ENCODE results near the gene VPS13D. TPM values are rescaled to one million over a fixed set of nuclear protein-coding genes. Genes with fewer than 3 reads are reported as not detected.

VPS13D gene
- total and polyA plus RNA-seq, 2 of the 4 experiments (the other 2 are of a cell fraction) = 9.0 to 16.3 TPM

DNA sequence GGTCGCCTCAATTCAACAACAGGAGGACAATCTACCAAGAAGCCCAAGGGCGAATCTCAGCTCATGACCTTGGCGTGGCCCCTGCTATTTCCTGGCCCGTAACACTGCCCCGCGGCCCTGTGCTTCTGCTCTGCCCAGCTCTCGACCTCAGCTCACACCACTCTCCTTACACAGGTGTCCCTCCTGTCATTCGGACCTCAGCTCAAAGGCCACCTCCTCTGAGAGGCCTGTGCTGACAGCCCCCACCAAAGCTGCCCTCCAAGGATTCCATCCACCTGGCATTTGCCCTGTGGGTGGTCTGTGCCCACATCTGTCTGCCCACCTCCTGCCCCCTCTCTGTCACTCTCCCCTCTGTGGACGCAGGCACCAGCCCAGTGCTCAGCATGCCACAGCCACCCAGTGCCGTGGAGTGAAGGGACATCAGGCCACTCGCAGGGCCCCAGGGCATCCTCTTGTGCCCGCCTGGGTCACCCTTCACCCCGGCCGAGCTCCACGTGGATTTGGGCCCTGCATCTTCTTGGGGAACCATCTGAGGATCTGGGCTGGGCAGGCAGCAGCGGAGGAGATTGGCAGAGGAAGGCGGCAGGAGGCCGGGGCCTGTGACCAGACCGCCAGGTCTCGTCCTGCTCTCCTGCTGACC lies 317.9 kb downstream of the VPS13D start:
- WGBS, 2 experiments (ENCODE audit: extremely low coverage in 2 of 2, insufficient read length in 1 of 2) = 94% methylated on average over 8 of the region's 20 CpGs; no CpG with 5 or more reads in 1 of the 2 experiments
- Histone ChIP-seq H4K20me1 (ENCODE audit: insufficient read depth, low read length) (no peaks in the 10 kb centered on the region), H2BK20ac (ENCODE audit: low read depth, low read length) (no peak overlapping the region), H3K4me3 (ENCODE audit: insufficient read depth, low read depth, low read length) (no peak overlapping the region), H3K23ac (ENCODE audit: low read depth, low read length) (no peak overlapping the region), H4K5ac (ENCODE audit: low read depth, low read length) (no peak overlapping the region), H2AK5ac (ENCODE audit: low read depth, low read length) (peak overlapping the region; percentile 66), H2BK5ac (ENCODE audit: low read depth, low read length, poor library complexity, severe bottlenecking) (no peak overlapping the region), H4K91ac (ENCODE audit: insufficient read depth, low read depth, low read length) (peak overlapping the region; percentile 43), H3K27ac (ENCODE audit: insufficient read depth, low read length) (no peak overlapping the region), H4K8ac (ENCODE audit: low read depth in 2 of 2, low read length in 2 of 2) (no peak overlapping the region), H3K27me3 (ENCODE audit: control insufficient read depth, insufficient read depth, low read length) (peaks cover 7% of the 10 kb centered on the region; the same call in 1 of the 2 replicates), H3K18ac (ENCODE audit: low read depth, low read length) (peak overlapping the region; percentile 10; the same call in 1 of the 2 replicates), H3K56ac (ENCODE audit: extremely low read depth, insufficient read depth, low read length) (no peak overlapping the region), H3K14ac (replicated peaks; ENCODE audit: low read depth, low read length) (no peak overlapping the region), H2BK120ac (ENCODE audit: low read depth, low read length) (peak overlapping the region; percentile 37), H2BK15ac (ENCODE audit: low read depth, low read length) (peak overlapping the region; percentile 31; the same call in 1 of the 3 replicates), H3K4ac (ENCODE audit: low read depth, low read length) (peak overlapping the region; percentile 47), H2AK9ac (replicated peaks; ENCODE audit: low read depth, low read length, poor library complexity) (peak overlapping the region; percentile 50), H3K36me3 (ENCODE audit: control insufficient read depth, insufficient read depth, low read length) (no peaks in the 10 kb centered on the region), H3K9me1 (ENCODE audit: insufficient read depth, low read length) (peaks cover 4% of the 10 kb centered on the region), H3K4me2 (ENCODE audit: low read depth, low read length) (no peak overlapping the region), H3K79me1 (ENCODE audit: low read depth in 1 of 2, low read length in 2 of 2) (no peaks in the 10 kb centered on the region), H3K4me1 (ENCODE audit: control insufficient read depth, insufficient read depth, low read length) (peaks cover 11% of the 10 kb centered on the region), H3K9me3 (ENCODE audit: control insufficient read depth, insufficient read depth, low read length) (no peaks in the 10 kb centered on the region), H2AFZ (replicated peaks; ENCODE audit: low read length, poor library complexity) (no peak overlapping the region), H3K9ac (ENCODE audit: low read depth, low read length) (no peak overlapping the region)
- in situ Hi-C loops (cut with MboI; ENCODE audit: low sequenced_read_pairs) (no loop called here), intact Hi-C loops (cut with micrococcal nuclease) (no loop called here), dilution Hi-C loops (cut with HindIII; ENCODE audit: low sequenced_read_pairs, unreplicated experiment) (no loop called here)
- CTCF ChIA-PET = interaction anchor here (0.6 kb wide), 1 partner anchor 21 kb away, joined by 3 read pairs; no protein-coding TSS in a partner anchor
- no peak for DNase-seq
- no TSS peak for BruUV-seq (replicated peaks)
- ATAC-seq (ENCODE audit: low read depth) = no peak
- TF ChIP-seq MAFK (IDR thresholded peaks at IDR 0.05; ENCODE audit: low read depth, low read length) (no peak), CHD1 (IDR thresholded peaks at IDR 0.05; ENCODE audit: low read depth, low read length) (no peak), BHLHE40 (IDR thresholded peaks at IDR 0.05; ENCODE audit: low read depth, low read length) (no peak), FOS (IDR thresholded peaks at IDR 0.05; ENCODE audit: low read depth, low read length) (no peak), CEBPB (IDR thresholded peaks at IDR 0.05; ENCODE audit: low read depth, low read length) (no peak), NFE2L2 (IDR thresholded peaks at IDR 0.05; ENCODE audit: low read depth, low read length) (no peak), POLR2A (IDR thresholded peaks at IDR 0.05; ENCODE audit: low read depth, low read length) (no peak), RCOR1 (IDR thresholded peaks at IDR 0.05; ENCODE audit: insufficient replicate concordance, low read length) (no peak), RAD21 (IDR thresholded peaks at IDR 0.05; ENCODE audit: low read length) (no peak), RFX5 (IDR thresholded peaks at IDR 0.05; ENCODE audit: low read depth, low read length) (no peak), SMC3 (IDR thresholded peaks at IDR 0.05; ENCODE audit: low read depth, low read length) (no peak), MXI1 (IDR thresholded peaks at IDR 0.05; ENCODE audit: borderline replicate concordance, low read depth, low read length) (no peak), MAZ (IDR thresholded peaks at IDR 0.05; ENCODE audit: borderline replicate concordance, low read depth, low read length) (no peak)
- TF ChIP-seq, protein P1, sequence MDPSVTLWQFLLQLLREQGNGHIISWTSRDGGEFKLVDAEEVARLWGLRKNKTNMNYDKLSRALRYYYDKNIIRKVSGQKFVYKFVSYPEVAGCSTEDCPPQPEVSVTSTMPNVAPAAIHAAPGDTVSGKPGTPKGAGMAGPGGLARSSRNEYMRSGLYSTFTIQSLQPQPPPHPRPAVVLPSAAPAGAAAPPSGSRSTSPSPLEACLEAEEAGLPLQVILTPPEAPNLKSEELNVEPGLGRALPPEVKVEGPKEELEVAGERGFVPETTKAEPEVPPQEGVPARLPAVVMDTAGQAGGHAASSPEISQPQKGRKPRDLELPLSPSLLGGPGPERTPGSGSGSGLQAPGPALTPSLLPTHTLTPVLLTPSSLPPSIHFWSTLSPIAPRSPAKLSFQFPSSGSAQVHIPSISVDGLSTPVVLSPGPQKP (IDR thresholded peaks at IDR 0.05; ENCODE audit: borderline replicate concordance, low read depth, low read length) = no peak
- TF ChIP-seq, protein P2, sequence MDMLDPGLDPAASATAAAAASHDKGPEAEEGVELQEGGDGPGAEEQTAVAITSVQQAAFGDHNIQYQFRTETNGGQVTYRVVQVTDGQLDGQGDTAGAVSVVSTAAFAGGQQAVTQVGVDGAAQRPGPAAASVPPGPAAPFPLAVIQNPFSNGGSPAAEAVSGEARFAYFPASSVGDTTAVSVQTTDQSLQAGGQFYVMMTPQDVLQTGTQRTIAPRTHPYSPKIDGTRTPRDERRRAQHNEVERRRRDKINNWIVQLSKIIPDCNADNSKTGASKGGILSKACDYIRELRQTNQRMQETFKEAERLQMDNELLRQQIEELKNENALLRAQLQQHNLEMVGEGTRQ (IDR thresholded peaks at IDR 0.05; ENCODE audit: low read depth, low read length) = no peak
- TF ChIP-seq, protein P3, sequence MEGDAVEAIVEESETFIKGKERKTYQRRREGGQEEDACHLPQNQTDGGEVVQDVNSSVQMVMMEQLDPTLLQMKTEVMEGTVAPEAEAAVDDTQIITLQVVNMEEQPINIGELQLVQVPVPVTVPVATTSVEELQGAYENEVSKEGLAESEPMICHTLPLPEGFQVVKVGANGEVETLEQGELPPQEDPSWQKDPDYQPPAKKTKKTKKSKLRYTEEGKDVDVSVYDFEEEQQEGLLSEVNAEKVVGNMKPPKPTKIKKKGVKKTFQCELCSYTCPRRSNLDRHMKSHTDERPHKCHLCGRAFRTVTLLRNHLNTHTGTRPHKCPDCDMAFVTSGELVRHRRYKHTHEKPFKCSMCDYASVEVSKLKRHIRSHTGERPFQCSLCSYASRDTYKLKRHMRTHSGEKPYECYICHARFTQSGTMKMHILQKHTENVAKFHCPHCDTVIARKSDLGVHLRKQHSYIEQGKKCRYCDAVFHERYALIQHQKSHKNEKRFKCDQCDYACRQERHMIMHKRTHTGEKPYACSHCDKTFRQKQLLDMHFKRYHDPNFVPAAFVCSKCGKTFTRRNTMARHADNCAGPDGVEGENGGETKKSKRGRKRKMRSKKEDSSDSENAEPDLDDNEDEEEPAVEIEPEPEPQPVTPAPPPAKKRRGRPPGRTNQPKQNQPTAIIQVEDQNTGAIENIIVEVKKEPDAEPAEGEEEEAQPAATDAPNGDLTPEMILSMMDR (conservative IDR thresholded peaks at IDR 0.05; ENCODE audit: low read depth, low read length) = no peak
- POLR2A ChIA-PET (ENCODE audit: unreplicated experiment) = no interaction called here
